Activated CD8-positive, alpha-beta memory T cell treated with anti-CD3 and anti-CD28 coated beads, Interleukin-2, amount 50 U/mL, for 24 hours (primary cell): Measurements from ENCODE around the gene C10orf53.
"Not testable (repeated sequence)": the region's sequence is repeated elsewhere in the genome, so short reads cannot be mapped to it uniquely, and the experiment has no call there.

Experiments
- DNase-seq: peaks from one replicate; pipeline ENCODE4 v3.0.0-alpha.2; 2020; ENCODE audit errors: extremely low read depth

Gene C10orf53

GRCh38 chr10:49652421-49653272 is 26.8 kb upstream of the C10orf53 start:
- DNase-seq, result no peak

DNA sequence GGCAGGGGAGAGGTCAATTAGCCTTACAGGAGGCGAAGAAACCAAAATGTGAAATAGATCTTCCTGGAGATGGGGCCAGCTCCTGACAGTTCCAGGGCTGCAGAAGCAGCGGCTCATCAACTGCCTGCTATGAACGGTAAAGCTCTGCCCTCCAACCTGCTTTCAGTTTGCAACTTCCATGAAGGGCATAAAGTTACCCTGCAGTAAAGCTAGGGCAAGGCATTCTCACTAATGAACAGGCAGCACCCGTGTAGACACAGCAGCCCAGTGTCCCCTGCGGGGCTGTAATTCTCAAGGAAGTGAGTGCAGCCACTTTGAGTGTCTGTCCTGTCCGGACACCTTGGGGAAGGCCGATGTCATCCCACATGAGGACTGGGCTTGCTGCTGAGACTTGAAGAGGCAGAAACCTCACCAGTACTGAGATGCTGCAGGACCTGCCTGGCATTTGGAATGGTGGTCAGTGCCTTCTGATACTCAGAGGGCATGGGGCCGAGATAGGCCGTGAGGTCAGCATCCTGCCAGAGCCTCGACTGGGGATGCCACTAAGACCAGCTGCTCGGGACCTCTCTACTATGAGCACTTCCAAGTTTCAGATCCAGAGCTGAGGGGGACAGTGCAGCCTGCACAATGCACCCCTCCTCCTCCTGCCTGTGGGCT is 26.1 kb upstream of the C10orf53 start:
- no peak for DNase-seq

DNA sequence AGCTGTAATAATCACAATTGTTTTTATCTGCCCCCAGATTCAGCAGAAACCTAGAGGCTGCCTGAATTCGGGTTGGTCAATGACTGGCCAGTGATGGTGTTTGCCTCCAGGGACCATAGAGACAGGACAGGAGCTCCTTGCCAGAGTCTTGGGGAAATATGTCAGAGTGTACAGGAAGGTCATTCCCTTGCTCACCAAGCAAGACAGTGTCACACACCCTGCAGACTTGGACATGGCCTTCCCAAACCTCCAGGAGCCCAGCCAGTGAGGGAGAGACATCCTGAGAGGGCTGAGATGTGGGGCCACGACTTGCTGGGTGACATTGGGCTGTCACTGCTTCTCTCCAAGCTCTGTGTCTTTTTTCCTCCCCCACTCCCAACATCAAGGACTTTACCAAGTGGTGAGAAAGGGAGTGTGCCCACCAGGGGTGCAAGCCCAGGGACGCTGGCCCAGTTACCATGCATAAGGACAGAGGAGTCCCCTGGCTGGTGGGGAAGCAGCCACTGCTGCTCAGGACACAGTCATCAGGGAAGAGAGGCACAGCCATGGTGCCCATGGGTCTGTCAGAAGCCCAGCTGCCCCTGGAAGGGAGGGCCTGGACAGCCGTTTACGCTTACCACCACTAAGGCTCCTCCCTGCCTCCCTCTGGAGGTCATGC is 25.3 kb upstream of the C10orf53 start:
- DNase-seq, result no peak

GRCh38 chr10:49655099-49655498 is 24.4 kb upstream of the C10orf53 start:
- no peak for DNase-seq

GRCh38 chr10:49656845-49657493 is 22.5 kb upstream of the C10orf53 start:
- no peak for DNase-seq

DNA sequence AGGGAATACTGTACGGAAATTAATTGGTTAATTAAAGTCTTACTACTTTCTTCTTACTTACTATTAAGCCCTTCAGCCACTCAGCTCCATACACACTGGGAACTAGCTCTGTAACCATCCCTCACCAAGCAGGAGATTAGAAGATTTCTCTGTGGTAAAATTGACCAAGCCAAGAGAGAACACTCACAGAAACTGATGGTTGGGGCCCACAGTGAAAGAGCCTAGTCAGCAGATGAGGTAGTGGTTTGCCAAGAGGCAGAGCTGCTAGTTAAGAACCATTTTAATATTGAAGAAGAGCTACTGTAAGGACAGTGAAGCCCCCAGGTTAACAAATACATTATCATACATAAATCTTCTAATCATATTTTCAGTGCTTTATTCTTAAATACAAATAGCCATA is 21.8 kb upstream of the C10orf53 start:
- DNase-seq, result no peak

DNA sequence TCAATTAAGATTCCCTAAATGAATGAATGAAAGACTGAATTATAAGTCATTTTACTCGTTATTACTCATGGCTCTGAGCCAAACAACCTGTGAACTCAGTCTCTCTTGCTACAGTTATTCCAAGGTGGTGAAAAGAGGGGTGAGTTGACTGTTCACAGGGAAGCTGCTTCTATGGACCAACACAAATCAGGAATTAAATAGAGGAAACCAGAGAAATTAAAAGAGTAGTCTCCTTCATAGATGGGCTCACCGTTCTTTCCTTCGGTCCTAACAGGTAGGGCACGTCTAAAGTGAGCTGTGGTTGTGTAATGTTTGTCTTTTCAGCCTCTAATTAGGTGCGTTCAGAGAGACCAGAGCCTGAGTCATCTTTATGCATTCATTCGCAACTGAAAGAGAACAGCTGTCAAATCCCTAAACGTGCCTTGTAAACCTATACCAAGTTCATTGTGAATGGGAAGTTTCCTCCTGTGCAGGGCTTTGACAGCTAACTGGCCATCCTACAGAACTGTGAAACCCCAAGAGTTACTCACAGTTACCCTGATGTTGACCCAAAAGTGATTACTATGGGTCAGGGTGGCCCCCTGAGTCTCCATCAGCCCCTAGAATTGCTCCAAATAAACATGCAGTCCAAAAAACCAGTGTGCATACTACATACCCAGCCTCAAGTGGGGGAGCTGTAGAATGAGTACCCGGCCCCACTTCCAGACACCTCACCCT is 18.2 kb upstream of the C10orf53 start:
- no peak for DNase-seq

DNA sequence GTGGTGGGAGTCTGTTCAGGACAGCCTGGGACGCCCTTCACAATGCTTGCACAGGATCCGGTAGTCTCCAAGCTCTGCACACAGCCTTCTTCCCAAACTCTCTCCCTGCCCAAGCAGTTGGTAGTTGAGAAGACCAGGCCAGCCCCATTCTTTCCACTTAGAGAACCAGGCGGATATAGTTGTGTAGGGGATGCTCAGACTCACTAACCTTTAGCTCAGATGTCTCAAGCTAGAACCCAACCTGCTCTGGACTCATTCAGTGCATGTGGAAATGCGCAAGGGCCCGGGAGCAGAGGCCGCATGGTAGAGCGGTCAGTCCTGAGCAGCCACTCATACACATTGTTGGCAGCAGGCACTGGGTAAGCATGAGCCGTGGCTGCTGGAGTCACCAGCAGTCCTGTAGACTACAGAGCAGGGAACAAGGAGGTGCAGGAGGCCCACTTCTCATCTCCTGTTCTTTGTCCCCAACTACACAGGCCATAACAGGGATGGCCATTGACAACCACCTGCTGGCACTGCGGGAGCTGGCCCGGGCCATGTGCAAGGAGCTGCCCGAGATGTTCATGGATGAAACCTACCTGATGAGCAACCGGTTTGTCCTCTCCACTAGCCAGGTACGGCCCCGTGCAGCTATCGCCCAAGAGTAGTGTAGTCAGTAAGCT is 17.2 kb upstream of the C10orf53 start:
- no peak for DNase-seq

DNA sequence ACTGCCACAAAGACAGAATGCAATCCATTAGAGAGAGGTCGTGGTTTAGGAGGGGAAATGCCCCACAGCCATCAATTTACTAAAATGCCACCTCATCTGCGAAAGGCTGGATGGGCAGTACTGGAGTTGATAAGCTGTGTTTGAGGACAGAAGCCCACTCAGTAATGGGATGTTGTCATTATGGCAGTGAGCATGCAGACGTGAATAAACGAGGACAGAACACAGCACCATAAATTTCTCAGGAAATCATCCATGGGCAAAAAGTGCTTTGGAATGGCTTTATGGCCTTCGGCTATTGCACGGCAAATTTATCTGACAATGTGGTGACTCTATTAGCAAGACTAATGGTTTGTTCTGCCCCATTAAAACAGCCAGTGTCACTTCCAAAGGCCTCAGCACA is 15.9 kb upstream of the C10orf53 start:
- DNase-seq, result no peak

DNA sequence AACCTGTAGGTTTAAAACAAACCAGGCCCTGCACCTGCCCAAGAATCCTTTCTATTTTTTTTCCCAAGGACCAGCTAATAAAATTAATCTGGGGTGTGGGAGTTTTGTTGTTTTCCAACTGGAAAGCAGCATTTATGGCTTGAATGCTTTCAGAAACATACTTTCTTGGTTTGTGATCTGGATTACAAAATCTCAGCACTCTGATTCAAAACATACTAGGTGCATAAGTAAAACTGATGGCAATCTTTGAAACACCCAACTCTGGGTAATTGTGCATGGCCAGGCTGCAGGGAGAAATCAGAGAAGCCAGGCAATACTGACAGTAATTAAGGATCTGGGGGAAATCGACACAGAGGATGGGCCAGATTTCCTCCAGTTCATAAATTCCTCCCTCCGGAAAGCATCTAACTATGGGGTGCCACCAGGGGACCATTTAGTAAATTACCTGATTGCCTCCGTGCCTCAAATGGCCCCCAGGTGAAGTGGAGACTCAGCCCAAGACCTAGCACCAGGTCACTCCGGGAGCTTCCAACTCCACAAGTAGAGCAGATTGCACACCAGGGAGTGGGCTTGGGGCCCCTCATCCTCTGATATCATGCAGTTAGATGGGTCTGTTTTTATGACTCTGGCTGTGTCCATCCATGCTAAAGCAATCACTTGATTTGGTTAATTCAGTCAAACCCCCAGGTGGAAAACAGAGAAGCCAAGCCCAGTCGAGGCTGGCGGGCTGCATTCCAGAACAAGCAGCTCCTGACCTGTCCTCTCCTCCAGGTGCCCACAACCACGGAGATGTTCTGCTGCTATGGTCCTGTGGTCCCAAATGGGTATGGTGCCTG is 15.2 kb upstream of the C10orf53 start:
- no peak for DNase-seq

DNA sequence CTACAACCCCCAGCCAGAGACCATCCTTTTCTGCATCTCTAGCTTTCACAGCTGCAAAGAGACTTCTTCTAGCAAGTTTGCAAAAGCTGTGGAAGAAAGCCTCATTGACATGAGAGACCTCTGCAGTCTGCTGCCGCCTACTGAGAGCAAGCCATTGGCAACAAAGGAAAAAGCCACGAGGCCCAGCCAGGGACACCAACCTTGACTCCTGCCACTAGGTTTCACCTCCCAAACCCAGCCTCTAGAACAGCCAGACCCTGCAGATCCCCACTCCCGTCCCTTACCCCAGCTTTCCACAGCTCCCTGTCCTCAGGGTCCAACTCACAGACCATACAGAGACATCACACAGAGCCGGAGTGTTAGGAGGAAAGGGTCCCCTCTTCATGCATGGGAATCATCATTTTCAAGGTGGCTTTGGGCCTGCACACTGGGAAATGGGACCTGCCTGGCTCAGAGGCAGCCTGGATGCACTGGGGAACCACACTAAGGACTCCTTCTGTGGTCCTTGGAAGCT is 14.6 kb upstream of the C10orf53 start:
- DNase-seq, result no peak

GRCh38 chr10:49666054-49666615 is 13.3 kb upstream of the C10orf53 start:
- no peak for DNase-seq

- no peak for DNase-seq
Observed at GRCh38 chr10:49666685-49667084, 12.8 kb upstream of the C10orf53 start.

DNA sequence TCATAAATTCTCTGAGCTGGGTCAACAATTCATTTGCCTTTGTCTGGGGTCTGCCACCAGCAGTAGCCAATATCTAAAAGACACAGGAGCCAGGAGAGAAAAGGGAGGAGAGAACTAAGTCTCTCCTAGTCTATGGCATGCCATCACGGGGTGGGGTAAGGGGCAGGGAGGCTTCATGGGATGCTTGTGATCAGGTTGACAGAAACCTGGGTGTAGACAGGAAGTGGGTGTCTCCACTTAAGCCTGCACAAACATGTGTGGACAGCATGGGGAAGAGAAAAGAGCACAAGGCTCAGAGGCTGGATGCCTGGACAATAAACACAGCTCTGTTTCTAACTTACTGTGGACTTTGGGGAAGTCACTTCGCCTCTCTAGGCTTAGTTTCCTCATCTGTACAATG is 11.5 kb upstream of the C10orf53 start:
- no peak for DNase-seq

GRCh38 chr10:49668684-49669083 is 10.8 kb upstream of the C10orf53 start:
- no peak for DNase-seq

DNA sequence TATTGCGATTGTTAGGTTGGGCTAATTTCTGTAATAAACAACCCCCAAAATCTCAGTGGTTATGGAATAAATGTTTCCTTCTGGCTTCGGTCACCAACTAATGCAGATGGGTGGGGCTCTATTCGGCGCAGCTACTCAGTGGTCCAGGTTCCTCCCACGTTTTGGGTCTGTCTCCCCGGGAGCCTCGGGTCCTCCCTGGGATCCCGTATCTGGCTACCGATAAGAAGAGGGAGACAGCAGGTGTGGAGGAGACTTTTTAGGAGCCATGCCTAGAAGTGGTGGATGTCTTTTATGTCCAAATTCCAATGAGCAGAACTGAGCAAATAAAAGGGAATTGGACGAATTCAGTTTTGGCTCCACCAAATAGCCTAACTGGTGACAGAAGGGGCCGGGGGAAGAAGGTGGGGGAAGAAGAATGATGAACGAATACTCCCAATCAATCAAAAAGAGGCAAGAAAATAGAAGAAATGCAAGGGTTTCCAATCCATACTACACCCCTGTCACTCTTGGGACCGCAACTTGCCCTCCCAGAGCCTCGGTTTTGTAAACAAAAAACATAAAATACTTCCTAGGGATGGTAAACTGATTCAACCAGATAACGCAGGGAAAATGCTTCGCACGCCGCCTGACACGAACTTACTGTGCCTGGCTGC is 498 bp upstream of the C10orf53 start:
- DNase-seq, result no peak

DNA sequence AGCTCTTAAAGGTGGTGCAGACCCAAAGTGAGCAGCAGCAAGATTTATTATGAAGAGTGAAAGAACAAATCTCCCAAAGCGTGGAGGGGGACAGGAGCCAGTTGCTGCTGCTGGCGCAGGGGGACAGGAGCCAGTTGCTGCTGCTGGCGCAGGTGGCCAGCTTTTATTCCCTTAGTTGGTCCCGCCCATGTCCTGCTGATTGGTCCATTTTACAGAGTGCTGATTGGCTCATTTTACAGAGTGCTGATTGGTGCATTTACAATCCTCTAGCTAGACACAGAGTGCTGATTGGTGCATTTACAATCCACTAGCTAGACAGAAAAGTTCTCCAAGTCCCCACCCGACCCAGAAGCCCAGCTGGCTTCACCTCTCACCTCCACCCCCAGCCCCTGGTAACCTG is 3.0 kb downstream of the C10orf53 start:
- DNase-seq, result not testable (repeated sequence)

- DNase-seq, result no peak
Observed at GRCh38 chr10:49682879-49683278, 3.4 kb downstream of the C10orf53 start.

DNA sequence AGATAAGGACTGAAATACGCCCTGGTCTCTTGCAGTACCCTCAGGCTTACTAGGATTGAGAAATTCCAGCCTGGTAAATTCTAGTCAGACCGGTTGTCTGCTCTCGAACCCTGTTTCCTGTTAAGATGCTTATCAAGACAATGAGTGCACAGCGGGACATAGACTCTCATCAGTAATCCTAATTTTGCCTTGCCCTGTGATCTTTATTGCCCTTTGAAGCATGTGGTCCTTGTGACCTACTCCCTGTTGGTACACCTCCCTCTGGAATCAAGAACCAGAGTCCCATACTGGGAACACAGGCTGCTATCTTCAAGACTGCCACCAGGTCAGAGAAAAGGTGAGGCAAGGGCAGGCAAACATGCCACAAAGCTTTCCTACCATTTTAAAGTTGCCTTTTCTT is 7.2 kb downstream of the C10orf53 start:
- no peak for DNase-seq
